Activated T-cell treated with anti-CD3 and anti-CD28 coated beads, Interleukin-2, amount 50 U/mL, for 72 hours (primary cell): ENCODE measurements around the gene ATP8B3. TPM values are rescaled to one million over a fixed set of nuclear protein-coding genes. Genes with fewer than 3 reads are reported as not detected.

ENCODE experiments used
- ATAC-seq, 2 donors: fragments of 150-1000 bp; cut with Tn5 transposase; replicated peaks in 1 of 2; 2 replicates each; pipeline ENCODE4 v1.10.0; 2021; ENCODE audit warnings: moderate library complexity in 2 of 2, mild to moderate bottlenecking in 1 of 2
- DNase-seq, 2 donors: peaks; one replicate each; pipeline ENCODE4 v3.0.0; 2021 to 2022; ENCODE audit warnings: mixed read lengths in 1 of 2
- H3K27ac Mint-ChIP-seq: one replicate; pipeline ENCODE4 v1.8.0; 2022; ENCODE audit warnings: mild to moderate bottlenecking, moderate library complexity, mixed read lengths
- H3K27me3 Mint-ChIP-seq: one replicate; pipeline ENCODE4 v1.8.0; 2022; ENCODE audit warnings: low read depth, mixed read lengths
- H3K36me3 Mint-ChIP-seq, 2 donors: one replicate each; pipeline ENCODE4 v1.8.0; 2022; ENCODE audit warnings: mixed read lengths in 2 of 2, mild to moderate bottlenecking in 1 of 2; ENCODE audit not compliant: insufficient read depth in 2 of 2
- H3K4me1 Mint-ChIP-seq: one replicate; pipeline ENCODE4 v1.8.0; 2022; ENCODE audit warnings: low read depth, mixed read lengths
- H3K4me3 Mint-ChIP-seq, 2 donors: one replicate each; pipeline ENCODE4 v1.8.0; 2022; ENCODE audit warnings: mild to moderate bottlenecking in 2 of 2, mixed read lengths in 2 of 2, moderate library complexity in 2 of 2
- H3K9me3 Mint-ChIP-seq, 2 donors: one replicate each; pipeline ENCODE4 v1.8.0; 2022; ENCODE audit warnings: mixed read lengths in 2 of 2
- total RNA-seq, 2 donors: library from RNA; stranded (reverse); gene quantifications; one replicate each; pipeline ENCODE4 v1.2.3, GENCODE V29; 2022

ATP8B3 gene
- total RNA-seq, 2 donors from 2014 or later: 12.1 to 12.8 TPM

- Mint-ChIP-seq H3K27me3 (peaks cover 73% of the 10 kb centered on the region), H3K4me1 (peaks cover 6% of the 10 kb centered on the region), H3K36me3 (no peaks in the 10 kb centered on the region)
Measured at GRCh38 chr19:1758959-1759903, 52.8 kb downstream of the ATP8B3 start.

GRCh38 chr19:1758231-1758577 lies 53.9 kb downstream of the ATP8B3 start:
- no peak overlapping the region for H3K4me3 Mint-ChIP-seq
- H3K4me1 Mint-ChIP-seq: peaks cover 6% of the 10 kb centered on the region
- no peaks in the 10 kb centered on the region for H3K9me3 Mint-ChIP-seq
- DNase-seq (no peak), ATAC-seq (no peak)
- peaks cover 63% of the 10 kb centered on the region for H3K27me3 Mint-ChIP-seq
- H3K36me3 Mint-ChIP-seq: no peaks in the 10 kb centered on the region
- H3K27ac Mint-ChIP-seq: peak overlapping the region; percentile 19

More at GRCh38 chr19:1758959-1759903, 52.8 kb downstream of the ATP8B3 start:
- Mint-ChIP-seq H3K9me3 (no peaks in the 10 kb centered on the region), H3K27ac (no peak overlapping the region), H3K4me3 (no peak overlapping the region)
- DNase-seq: no peak
- ATAC-seq: no peak

GRCh38 chr19:1757468-1758230 lies 54.4 kb downstream of the ATP8B3 start:
- Mint-ChIP-seq H3K9me3 (no peaks in the 10 kb centered on the region), H3K27ac (peak overlapping the region; percentile 19), H3K27me3 (peaks cover 63% of the 10 kb centered on the region), H3K36me3 (no peaks in the 10 kb centered on the region), H3K4me3 (peak overlapping the region in 1 of 2 donors; percentile 23), H3K4me1 (peaks cover 6% of the 10 kb centered on the region)
- ATAC-seq (no peak), DNase-seq (no peak)

GRCh38 chr19:1756705-1757465 lies 55.2 kb downstream of the ATP8B3 start:
- Mint-ChIP-seq H3K27ac (no peak overlapping the region), H3K4me3 (peak overlapping the region in 1 of 2 donors; percentile 23)
- ATAC-seq: no peak

GRCh38 chr19:1756264-1756663 lies 55.8 kb downstream of the ATP8B3 start:
- H3K4me3 Mint-ChIP-seq: no peak overlapping the region
- no peak overlapping the region for H3K27ac Mint-ChIP-seq

More at GRCh38 chr19:1756705-1757465, 55.2 kb downstream of the ATP8B3 start:
- H3K4me1 Mint-ChIP-seq: peaks cover 6% of the 10 kb centered on the region
- H3K9me3 Mint-ChIP-seq: no peaks in the 10 kb centered on the region
- peaks cover 69% of the 10 kb centered on the region for H3K27me3 Mint-ChIP-seq
- H3K36me3 Mint-ChIP-seq: no peaks in the 10 kb centered on the region
- no peak for DNase-seq

GRCh38 chr19:1755467-1756171 lies 56.5 kb downstream of the ATP8B3 start:
- Mint-ChIP-seq H3K27ac (peak overlapping the region; percentile 8), H3K36me3 (no peaks in the 10 kb centered on the region), H3K27me3 (peaks cover 69% of the 10 kb centered on the region), H3K4me1 (peaks cover 6% of the 10 kb centered on the region), H3K9me3 (no peaks in the 10 kb centered on the region), H3K4me3 (peak overlapping the region in 1 of 2 donors; percentile 7)
- DNase-seq (no peak), ATAC-seq (no peak)

More at GRCh38 chr19:1756264-1756663, 55.8 kb downstream of the ATP8B3 start:
- Mint-ChIP-seq H3K36me3 (no peaks in the 10 kb centered on the region), H3K9me3 (no peaks in the 10 kb centered on the region), H3K4me1 (peaks cover 6% of the 10 kb centered on the region), H3K27me3 (peaks cover 69% of the 10 kb centered on the region)
- DNase-seq (no peak), ATAC-seq (no peak)

GRCh38 chr19:1754636-1755466 lies 57.2 kb downstream of the ATP8B3 start:
- ATAC-seq (peak in 1 of 2 donors; percentile 18), DNase-seq (no peak)
- Mint-ChIP-seq H3K27me3 (peaks cover 72% of the 10 kb centered on the region), H3K4me3 (no peak overlapping the region), H3K36me3 (no peaks in the 10 kb centered on the region), H3K27ac (no peak overlapping the region), H3K9me3 (no peaks in the 10 kb centered on the region), H3K4me1 (peaks cover 13% of the 10 kb centered on the region)

GRCh38 chr19:1754018-1754635 lies 57.9 kb downstream of the ATP8B3 start:
- no peak for ATAC-seq

GRCh38 chr19:1752757-1753728 lies 59.0 kb downstream of the ATP8B3 start, which contains the start of gene ONECUT3:
Gene ONECUT3 (plus strand): TSS chr19:1753506. CDS start chr19:1753663, 157 bp downstream.
- no peak within 1 kb of the TSS for H3K27ac Mint-ChIP-seq
- H3K36me3 Mint-ChIP-seq: no peaks in the 10 kb centered on the region
- ATAC-seq (peak in 1 of 2 donors; percentile 36), DNase-seq (no peak)
- H3K4me1 Mint-ChIP-seq: peaks cover 13% of the 10 kb centered on the region
- no peaks in the 10 kb centered on the region for H3K9me3 Mint-ChIP-seq
- no peak within 1 kb of the TSS for H3K4me3 Mint-ChIP-seq
- peaks cover 61% of the 10 kb centered on the region for H3K27me3 Mint-ChIP-seq

More at GRCh38 chr19:1754018-1754635, 57.9 kb downstream of the ATP8B3 start:
- no peak for DNase-seq
- Mint-ChIP-seq H3K27me3 (peaks cover 70% of the 10 kb centered on the region), H3K4me1 (peaks cover 13% of the 10 kb centered on the region), H3K9me3 (no peaks in the 10 kb centered on the region), H3K27ac (no peak overlapping the region), H3K4me3 (no peak overlapping the region), H3K36me3 (no peaks in the 10 kb centered on the region)

- H3K4me1 Mint-ChIP-seq: peaks cover 20% of the 10 kb centered on the region
- ATAC-seq: no peak
- DNase-seq: no peak
- no peak overlapping the region for H3K4me3 Mint-ChIP-seq
- H3K36me3 Mint-ChIP-seq: no peaks in the 10 kb centered on the region
- H3K27ac Mint-ChIP-seq: no peak overlapping the region
- H3K9me3 Mint-ChIP-seq: no peaks in the 10 kb centered on the region
- H3K27me3 Mint-ChIP-seq: peaks cover 66% of the 10 kb centered on the region
Measured at GRCh38 chr19:1752009-1752756, 59.9 kb downstream of the ATP8B3 start.
